Liver (tissue), 9 donors: ENCODE measurements around the gene TNFAIP1. TPM values are rescaled to one million over a fixed set of nuclear protein-coding genes. Genes with fewer than 3 reads are reported as not detected.

Source experiments
- DNase-seq: peaks from one replicate; pipeline ENCODE4 v3.0.0-alpha.2; 2017; ENCODE audit warnings: low spot score
- H3K27ac ChIP-seq, 2 donors: one replicate each; pipeline ENCODE4 v1.7.0; 2013; ENCODE audit warnings: inconsistent platforms in 2 of 2, low read length in 2 of 2, control low read depth in 1 of 2, low read depth in 1 of 2, mild to moderate bottlenecking in 1 of 2
- H3K27me3 ChIP-seq, 4 donors: one replicate each; pipeline versions ENCODE4 v1.6.1 to v1.7.0; 2013; ENCODE audit warnings: low read length in 3 of 4, inconsistent platforms in 1 of 4, mild to moderate bottlenecking in 1 of 4, moderate library complexity in 1 of 4; ENCODE audit not compliant: control insufficient read depth in 4 of 4, insufficient read depth in 4 of 4
- H3K36me3 ChIP-seq, 4 donors: one replicate each; pipeline versions ENCODE4 v1.6.1 to v1.7.0; 2013; ENCODE audit warnings: low read length in 3 of 4, mild to moderate bottlenecking in 3 of 4, low read depth in 1 of 4, moderate library complexity in 1 of 4; ENCODE audit not compliant: control insufficient read depth in 4 of 4, insufficient read depth in 3 of 4
- H3K4me1 ChIP-seq, 4 donors: one replicate each; pipeline versions ENCODE4 v1.6.1 to v1.7.0; 2013; ENCODE audit warnings: low read length in 3 of 4, mild to moderate bottlenecking in 3 of 4, moderate library complexity in 1 of 4; ENCODE audit not compliant: control insufficient read depth in 4 of 4, insufficient read depth in 4 of 4
- H3K4me3 ChIP-seq, 3 donors: one replicate each; pipeline versions ENCODE4 v1.6.1 to v1.7.0; 2013; ENCODE audit warnings: low read length in 3 of 3, control low read depth in 1 of 3, low read depth in 1 of 3, mild to moderate bottlenecking in 1 of 3
- H3K9ac ChIP-seq, 2 donors: one replicate each; pipeline ENCODE4 v1.7.0; 2013; ENCODE audit warnings: low read length in 2 of 2, mild to moderate bottlenecking in 2 of 2, moderate library complexity in 2 of 2, control low read depth in 1 of 2, low read depth in 1 of 2
- H3K9me3 ChIP-seq, 4 donors: one replicate each; pipeline versions ENCODE4 v1.6.1 to v1.7.0; 2013; ENCODE audit warnings: low read length in 3 of 4; ENCODE audit not compliant: control insufficient read depth in 4 of 4
- ATF3 ChIP-seq: IDR thresholded peaks from 2 replicates; pipeline ENCODE4 v1.6.1; 2016; ENCODE audit warnings: antibody characterized with exemption
- EGR1 ChIP-seq, 2 donors: IDR thresholded peaks; 2 replicates each; pipeline ENCODE4 v1.6.1; 2016 to 2018; ENCODE audit warnings: antibody characterized with exemption in 2 of 2, low read depth in 2 of 2
- FOXA1 ChIP-seq: IDR thresholded peaks from 2 replicates; pipeline ENCODE4 v1.6.1; 2016; ENCODE audit warnings: antibody characterized with exemption
- FOXA2 ChIP-seq: IDR thresholded peaks from 2 replicates; pipeline ENCODE4 v1.6.1; 2016; ENCODE audit warnings: antibody characterized with exemption
- GABPA ChIP-seq, 2 donors: IDR thresholded peaks in 1 of 2; conservative IDR thresholded peaks in 1 of 2; 2 replicates each; pipeline ENCODE4 v1.6.1; 2016; ENCODE audit warnings: antibody characterized with exemption in 2 of 2, mild to moderate bottlenecking in 1 of 2, moderate library complexity in 1 of 2
- HNF4G ChIP-seq: IDR thresholded peaks from 2 replicates; pipeline ENCODE4 v1.6.1; 2016; ENCODE audit warnings: antibody characterized with exemption
- MAX ChIP-seq: IDR thresholded peaks from 2 replicates; pipeline ENCODE4 v1.6.1; 2016; ENCODE audit warnings: antibody characterized with exemption
- RAD21 ChIP-seq, 2 donors: IDR thresholded peaks; 2 replicates each; pipeline ENCODE4 v1.6.1; 2016; ENCODE audit warnings: antibody characterized with exemption in 2 of 2, mild to moderate bottlenecking in 2 of 2
- REST ChIP-seq: IDR thresholded peaks from 2 replicates; pipeline ENCODE4 v1.6.1; 2016; ENCODE audit warnings: antibody characterized with exemption, mild to moderate bottlenecking
- RXRA ChIP-seq, 2 donors: IDR thresholded peaks; 2 replicates each; pipeline ENCODE4 v1.6.1; 2017 to 2018; ENCODE audit warnings: antibody characterized with exemption in 2 of 2, mild to moderate bottlenecking in 1 of 2
- TAF1 ChIP-seq: conservative IDR thresholded peaks from 2 replicates; pipeline ENCODE4 v1.6.1; 2016; ENCODE audit warnings: antibody characterized with exemption, mild to moderate bottlenecking
- ZBTB33 ChIP-seq: IDR thresholded peaks from 2 replicates; pipeline ENCODE4 v1.6.1; 2016; ENCODE audit warnings: antibody characterized with exemption
- WGBS: extraction: QIAGEN DNeasy Blood & Tissue Kit; methylation state at CpG from one replicate; pipeline ENCODE4 v1.1.7; 2013; 5-methylcytosine and 5-hydroxymethylcytosine counted together
- polyA plus RNA-seq, 2 donors: library from polyadenylated mRNA; stranded (reverse) in 1 of 2; unstranded in 1 of 2; fragments of 200-250 nt in 1 of 2; fragments of >200 nt in 1 of 2; fragmentation: Nextera tagmentation in 1 of 2; extraction: Ambion mirVana in 1 of 2; gene quantifications; one replicate each; pipeline versions ENCODE4 v1.2.1 to v1.2.3, GENCODE V29; 2013 to 2015
- total RNA-seq, 2 donors: library from RNA; depleted of rRNA; stranded (reverse); fragments of >200 nt; gene quantifications; one replicate each; pipeline ENCODE4 v1.2.3, GENCODE V29; 2014
- donor health status: healthy.
- donor health status: healthy.
- donor health status: healthy.
- donor health status: healthy.
- donor health status: healthy.

The TNFAIP1 gene
- total and polyA plus RNA-seq, 4 donors: 11.7 to 31.7 (median 19.6) TPM

GRCh38 chr17:28371245-28372202, 36.0 kb downstream of the TNFAIP1 start, which contains the start of gene SARM1 (continued):
- no peak for TF ChIP-seq FOXA2
- peak in 1 of 2 donors; percentile 31 for TF ChIP-seq RXRA (IDR thresholded peaks at IDR 0.05)
- no peak for TF ChIP-seq MAX
- TF ChIP-seq HNF4G: no peak

GRCh38 chr17:28372203-28372944, 36.8 kb downstream of the TNFAIP1 start:
- Histone ChIP-seq H3K4me3 (peak overlapping the region in 1 of 3 donors; percentile 35), H3K27ac (no peak overlapping the region), H3K9me3 (no peaks in the 10 kb centered on the region), H3K9ac (no peak overlapping the region), H3K4me1 (peaks cover 4 to 37% (median 19%) of the 10 kb centered on the region in 4 donors), H3K27me3 (no peaks in the 10 kb centered on the region), H3K36me3 (peaks cover under 1 to 9% (median 5%) of the 10 kb centered on the region in 4 donors)
- DNase-seq: no peak
- 47% methylated on average over 53 of the region's 53 CpGs for WGBS
- TF ChIP-seq REST (no peak), EGR1 (IDR thresholded peaks at IDR 0.05; ENCODE audit: low read depth in 2 of 2) (no peak), MAX (no peak), FOXA2 (no peak), ATF3 (no peak), GABPA (IDR thresholded peaks at IDR 0.05 in 1 of 2, conservative IDR thresholded peaks at IDR 0.05 in 1 of 2) (no peak), RAD21 (IDR thresholded peaks at IDR 0.05) (no peak), TAF1 (no peak)

GRCh38 chr17:28372945-28373274, 37.3 kb downstream of the TNFAIP1 start:
- no peaks in the 10 kb centered on the region for H3K27me3 ChIP-seq

More at GRCh38 chr17:28372945-28373274, 37.3 kb downstream of the TNFAIP1 start:
- TF ChIP-seq FOXA2 (no peak), FOXA1 (no peak), REST (no peak), ZBTB33 (no peak), RAD21 (IDR thresholded peaks at IDR 0.05) (no peak), MAX (no peak)
- Histone ChIP-seq H3K36me3 (peaks cover 0 to 5% (median 2%) of the 10 kb centered on the region in 4 donors), H3K9ac (no peak overlapping the region), H3K4me3 (no peak overlapping the region), H3K9me3 (no peaks in the 10 kb centered on the region), H3K27ac (no peak overlapping the region), H3K4me1 (peaks cover 4 to 32% (median 14%) of the 10 kb centered on the region in 4 donors)
- WGBS: 93% methylated on average over 6 of the region's 6 CpGs
- DNase-seq: no peak
